Fibroblast of mammary gland (primary cell): ENCODE data around the gene TTC39A.

Experiments used
- DNase-seq: peaks from one replicate; pipeline ENCODE4 v3.0.0-alpha.2; 2010; ENCODE audit warnings: low read depth
- H3K4me3 ChIP-seq: 2 replicates; pipeline ENCODE4 v1.5.1; 2011; ENCODE audit warnings: low read depth, mild to moderate bottlenecking, low read length, moderate library complexity; ENCODE audit not compliant: control insufficient read depth
- CTCF ChIP-seq: conservative IDR thresholded peaks from 2 replicates; pipeline ENCODE4 v1.5.1; 2011; ENCODE audit warnings: low read depth, low read length, inconsistent platforms; ENCODE audit not compliant: control insufficient read depth, insufficient read depth

Gene TTC39A

GRCh38 chr1:51331206-51332100 is 1.1 kb upstream of the TTC39A start:
- DNase-seq = peak; percentile 61
- H3K4me3 ChIP-seq = no peak overlapping the region
- no peak for TF ChIP-seq CTCF

- no peak for TF ChIP-seq CTCF
- no peak overlapping the region for H3K4me3 ChIP-seq
- no peak for DNase-seq
Observed at GRCh38 chr1:51329443-51330325, 678 bp downstream of the TTC39A start.

- H3K4me3 ChIP-seq = no peak overlapping the region
- TF ChIP-seq CTCF = no peak
- DNase-seq = no peak
Observed at GRCh38 chr1:51328926-51329325, 1.4 kb downstream of the TTC39A start.

- no peak overlapping the region for H3K4me3 ChIP-seq
- DNase-seq = no peak
- TF ChIP-seq CTCF = no peak
Observed at GRCh38 chr1:51328279-51328678, 2.1 kb downstream of the TTC39A start.

GRCh38 chr1:51327386-51327785 is 3.0 kb downstream of the TTC39A start:
- TF ChIP-seq CTCF = no peak
- DNase-seq = peak; percentile 62
- H3K4me3 ChIP-seq = no peak overlapping the region

- no peak for TF ChIP-seq CTCF
- DNase-seq = no peak
- no peak overlapping the region for H3K4me3 ChIP-seq
Observed at GRCh38 chr1:51326839-51327238, 3.5 kb downstream of the TTC39A start.
